AG09309 (cell line): ENCODE results near the gene CCDC195.

Experiments used
- DNase-seq: peaks from one replicate; pipeline ENCODE4 v3.0.0-alpha.2; 2010; ENCODE audit warnings: low read depth
- H3K4me3 ChIP-seq: 2 replicates; pipeline ENCODE4 v1.5.1; 2011; ENCODE audit warnings: mild to moderate bottlenecking, low read depth, low read length, moderate library complexity; ENCODE audit not compliant: control insufficient read depth
- CTCF ChIP-seq: IDR thresholded peaks from 2 replicates; pipeline ENCODE4 v1.5.1; 2011; ENCODE audit warnings: mild to moderate bottlenecking, low read depth, low read length, inconsistent platforms; ENCODE audit not compliant: insufficient read depth, control insufficient read depth; ENCODE audit errors: missing control alignments

CCDC195 gene

GRCh38 chr2:224747765-224748164 is 31.6 kb upstream of the CCDC195 start:
- DNase-seq: no peak
- no peak for TF ChIP-seq CTCF
- H3K4me3 ChIP-seq: no peak overlapping the region

- no peak for TF ChIP-seq CTCF
- no peak for DNase-seq
- H3K4me3 ChIP-seq: no peak overlapping the region
Observed at GRCh38 chr2:224736227-224736626, 20.1 kb upstream of the CCDC195 start.

GRCh38 chr2:224734949-224735348 is 18.8 kb upstream of the CCDC195 start:
- no peak for DNase-seq
- no peak overlapping the region for H3K4me3 ChIP-seq
- no peak for TF ChIP-seq CTCF

GRCh38 chr2:224731665-224732064 is 15.5 kb upstream of the CCDC195 start:
- DNase-seq: no peak
- TF ChIP-seq CTCF: no peak

GRCh38 chr2:224729435-224729834 is 13.3 kb upstream of the CCDC195 start:
- TF ChIP-seq CTCF: no peak
- H3K4me3 ChIP-seq: no peak overlapping the region
- DNase-seq: no peak

More at GRCh38 chr2:224731665-224732064, 15.5 kb upstream of the CCDC195 start:
- no peak overlapping the region for H3K4me3 ChIP-seq

- TF ChIP-seq CTCF: no peak
- H3K4me3 ChIP-seq: no peak overlapping the region
- no peak for DNase-seq
Observed at GRCh38 chr2:224724331-224724730, 8.2 kb upstream of the CCDC195 start.

- no peak for TF ChIP-seq CTCF
- DNase-seq: no peak
- H3K4me3 ChIP-seq: no peak overlapping the region
Observed at GRCh38 chr2:224723586-224724217, 7.5 kb upstream of the CCDC195 start.
